ENCODE data around the gene COPS6. TPM values are rescaled to one million over a fixed set of nuclear protein-coding genes. Genes with fewer than 3 reads are reported as not detected.

Gene COPS6
- total RNA-seq, 1 donor from 2014 or later, result 120 TPM

GRCh38 chr7:100071018-100071723 is 17.6 kb upstream of the COPS6 start:
- no peak for TF ChIP-seq CTCF (conservative IDR thresholded peaks at IDR 0.05)
- Mint-ChIP-seq H3K27me3 (no peaks in the 10 kb centered on the region), H3K9me3 (peaks cover 22% of the 10 kb centered on the region), H3K4me1 (ENCODE audit: unreplicated experiment) (no peaks in the 10 kb centered on the region), H3K36me3 (peaks cover 77% of the 10 kb centered on the region), H3K27ac (peak overlapping the region; percentile 55), H3K4me3 (peak overlapping the region; percentile 54)
- no peak for DNase-seq (ENCODE audit: extremely low spot score, unreplicated experiment)

- Mint-ChIP-seq H3K4me1 (ENCODE audit: unreplicated experiment) (no peaks in the 10 kb centered on the region), H3K27ac (peak overlapping the region; percentile 44), H3K27me3 (no peaks in the 10 kb centered on the region), H3K4me3 (no peak overlapping the region), H3K36me3 (peaks cover 83% of the 10 kb centered on the region), H3K9me3 (peaks cover 26% of the 10 kb centered on the region)
- TF ChIP-seq CTCF (conservative IDR thresholded peaks at IDR 0.05), result no peak
- no peak for DNase-seq (ENCODE audit: extremely low spot score, unreplicated experiment)
These were observed 16.3 kb upstream of the COPS6 start for GRCh38 chr7:100072462-100072861.

GRCh38 chr7:100074841-100075240 is 13.9 kb upstream of the COPS6 start:
- Mint-ChIP-seq H3K9me3 (peaks cover 26% of the 10 kb centered on the region), H3K27me3 (no peaks in the 10 kb centered on the region), H3K27ac (no peak overlapping the region), H3K4me3 (no peak overlapping the region), H3K36me3 (peaks cover 87% of the 10 kb centered on the region), H3K4me1 (ENCODE audit: unreplicated experiment) (peaks cover 9% of the 10 kb centered on the region)
- DNase-seq (ENCODE audit: extremely low spot score, unreplicated experiment), result no peak
- TF ChIP-seq CTCF (conservative IDR thresholded peaks at IDR 0.05), result no peak

- peaks cover 85% of the 10 kb centered on the region for H3K36me3 Mint-ChIP-seq
- no peaks in the 10 kb centered on the region for H3K27me3 Mint-ChIP-seq
- H3K4me1 Mint-ChIP-seq (ENCODE audit: unreplicated experiment), result peaks cover 9% of the 10 kb centered on the region
- peaks cover 26% of the 10 kb centered on the region for H3K9me3 Mint-ChIP-seq
- no peak for TF ChIP-seq CTCF (conservative IDR thresholded peaks at IDR 0.05)
- H3K27ac Mint-ChIP-seq, result peak overlapping the region; percentile 13
- no peak overlapping the region for H3K4me3 Mint-ChIP-seq
- DNase-seq (ENCODE audit: extremely low spot score, unreplicated experiment), result no peak
These were observed 13.4 kb upstream of the COPS6 start for GRCh38 chr7:100075418-100075817.

- Mint-ChIP-seq H3K27ac (peak overlapping the region; percentile 77), H3K36me3 (peaks cover 73% of the 10 kb centered on the region), H3K4me3 (peak overlapping the region; percentile 75), H3K27me3 (no peaks in the 10 kb centered on the region), H3K9me3 (peaks cover 18% of the 10 kb centered on the region), H3K4me1 (ENCODE audit: unreplicated experiment) (peaks cover 14% of the 10 kb centered on the region)
- no peak for TF ChIP-seq CTCF (conservative IDR thresholded peaks at IDR 0.05)
- no peak for DNase-seq (ENCODE audit: extremely low spot score, unreplicated experiment)
These were observed 11.6 kb upstream of the COPS6 start for GRCh38 chr7:100077205-100077604.

All from type B pancreatic cell (in vitro differentiated cells).